ENCODE measurements around the gene MTUS2.

MTUS2 gene

GRCh38 chr13:29164116-29164515 lies 344.0 kb downstream of the MTUS2 start:
- no peak for TF ChIP-seq CTCF (IDR thresholded peaks at IDR 0.05)
- H3K27ac ChIP-seq = no peak overlapping the region

DNA sequence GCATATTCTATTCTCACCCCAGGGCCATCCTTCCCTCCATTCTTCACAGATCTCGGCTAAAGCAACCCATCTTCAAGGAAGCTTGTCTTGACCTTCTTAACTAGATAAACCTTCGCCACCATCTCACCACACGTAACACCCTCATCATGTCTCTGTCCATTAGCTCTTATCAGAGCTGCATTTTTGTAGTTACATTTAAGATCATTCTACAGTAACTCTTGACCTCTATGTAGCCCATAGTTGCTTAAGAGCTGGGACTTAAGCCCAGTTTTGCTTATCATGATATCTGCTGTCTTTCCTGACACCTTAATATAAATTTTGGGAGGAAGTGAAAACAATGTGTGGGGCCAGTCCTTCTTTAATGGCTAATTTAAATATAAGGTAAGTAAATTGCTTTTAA lies 345.1 kb downstream of the MTUS2 start:
- TF ChIP-seq CTCF (IDR thresholded peaks at IDR 0.05) = no peak
- no peak for TF ChIP-seq ZFX (IDR thresholded peaks at IDR 0.05; ENCODE audit: borderline replicate concordance)
- no peak overlapping the region for H3K27ac ChIP-seq

DNA sequence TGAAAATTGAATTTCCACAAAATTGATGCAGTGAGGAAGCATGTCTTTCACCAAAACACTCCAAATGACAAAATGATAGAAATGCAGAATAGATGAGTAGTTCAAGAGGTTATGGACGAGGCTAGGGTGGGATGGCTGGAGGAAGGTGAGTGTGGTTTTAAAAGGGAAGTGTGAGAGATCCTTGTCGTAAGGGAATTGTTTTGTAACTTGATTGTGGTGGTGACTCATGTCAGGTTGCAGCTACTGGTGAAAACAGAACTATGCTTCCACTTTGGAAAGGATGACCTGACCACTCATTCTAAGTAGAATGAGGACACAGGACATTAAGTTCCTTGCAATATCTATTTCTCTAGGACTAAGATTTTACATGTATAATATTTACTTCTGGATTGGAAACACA lies 345.7 kb downstream of the MTUS2 start:
- no peak overlapping the region for H3K27ac ChIP-seq
- TF ChIP-seq CTCF (IDR thresholded peaks at IDR 0.05) (no peak), ZFX (IDR thresholded peaks at IDR 0.05; ENCODE audit: borderline replicate concordance) (no peak)

DNA sequence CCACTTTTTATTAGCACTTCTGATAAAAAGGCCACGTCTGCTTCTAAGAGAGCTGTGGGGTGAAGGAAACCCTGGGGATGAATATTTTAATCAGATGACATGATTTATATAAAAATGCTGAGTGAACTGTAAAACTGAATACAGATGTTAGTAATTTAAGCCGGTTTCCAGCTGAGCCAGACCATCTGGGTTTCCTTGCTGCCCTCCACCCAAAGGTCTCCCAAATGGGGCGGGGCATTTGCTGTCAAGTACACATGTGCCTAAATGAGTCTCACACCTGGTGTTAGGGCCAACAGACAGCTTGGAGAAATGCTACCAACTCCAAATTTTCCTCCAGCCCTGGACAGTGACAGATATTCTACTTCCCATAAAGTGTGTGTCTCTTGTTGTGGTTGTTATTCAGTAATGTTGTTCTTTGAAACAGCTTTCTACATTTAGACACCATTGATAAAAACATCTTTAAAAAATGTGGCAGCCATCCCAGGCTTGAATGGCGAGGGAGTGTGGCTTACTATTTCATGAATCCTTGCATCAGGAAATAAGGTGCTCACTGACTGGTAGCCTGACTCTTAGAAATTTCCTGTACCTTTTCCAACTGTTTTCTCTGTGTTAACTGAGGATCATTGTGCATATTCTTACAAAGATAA lies 350.4 kb downstream of the MTUS2 start:
- TF ChIP-seq CTCF (IDR thresholded peaks at IDR 0.05) (no peak), ZFX (IDR thresholded peaks at IDR 0.05; ENCODE audit: borderline replicate concordance) (no peak)

GRCh38 chr13:29171244-29171643 lies 351.1 kb downstream of the MTUS2 start:
- H3K27ac ChIP-seq = no peak overlapping the region
- TF ChIP-seq ZFX (IDR thresholded peaks at IDR 0.05; ENCODE audit: borderline replicate concordance) (no peak), CTCF (IDR thresholded peaks at IDR 0.05) (no peak)

More for the DNA sequence above, 350.4 kb downstream of the MTUS2 start:
- H3K27ac ChIP-seq = no peak overlapping the region

- H3K27ac ChIP-seq = no peak overlapping the region
- TF ChIP-seq CTCF (IDR thresholded peaks at IDR 0.05) = no peak
- TF ChIP-seq ZFX (IDR thresholded peaks at IDR 0.05; ENCODE audit: borderline replicate concordance) = no peak
Measured at GRCh38 chr13:29174093-29174492, 354.0 kb downstream of the MTUS2 start.

GRCh38 chr13:29175250-29175873 lies 355.2 kb downstream of the MTUS2 start:
- TF ChIP-seq CTCF (IDR thresholded peaks at IDR 0.05) (no peak), ZFX (IDR thresholded peaks at IDR 0.05; ENCODE audit: borderline replicate concordance) (no peak)
- no peak overlapping the region for H3K27ac ChIP-seq

Measured in 22Rv1 (cell line).